Stimulated activated CD4-positive, alpha-beta T cell treated with anti-CD3 and anti-CD28 coated beads, Interleukin-4, amount 100 ng/mL, for 48 hours (primary cell): ENCODE measurements around the gene SMIM31.

Experiments
- DNase-seq, 2 donors: peaks; one replicate each; pipeline ENCODE4 v3.0.0-alpha.2; 2020; ENCODE audit warnings: low read depth in 2 of 2

Gene SMIM31

GRCh38 chr4:164783976-164784375 is 30.0 kb downstream of the SMIM31 start:
- DNase-seq: no peak

- DNase-seq: no peak
These were observed 35.1 kb downstream of the SMIM31 start for GRCh38 chr4:164789047-164789446.

- DNase-seq: no peak
These were observed 36.3 kb downstream of the SMIM31 start for GRCh38 chr4:164790249-164790648.

GRCh38 chr4:164799410-164799809 is 45.5 kb downstream of the SMIM31 start:
- DNase-seq: no peak

GRCh38 chr4:164800786-164801185 is 46.9 kb downstream of the SMIM31 start:
- no peak for DNase-seq

- no peak for DNase-seq
These were observed 48.5 kb downstream of the SMIM31 start for GRCh38 chr4:164802301-164802901.

- no peak for DNase-seq
These were observed 49.8 kb downstream of the SMIM31 start for GRCh38 chr4:164803702-164804101.

GRCh38 chr4:164807611-164808010 is 53.7 kb downstream of the SMIM31 start:
- DNase-seq: no peak

GRCh38 chr4:164813554-164813953 is 59.6 kb downstream of the SMIM31 start:
- DNase-seq: no peak

GRCh38 chr4:164815711-164816110 is 61.8 kb downstream of the SMIM31 start:
- no peak for DNase-seq

GRCh38 chr4:164819366-164819765 is 65.4 kb downstream of the SMIM31 start:
- DNase-seq: no peak

GRCh38 chr4:164821711-164822110 is 67.8 kb downstream of the SMIM31 start:
- no peak for DNase-seq

GRCh38 chr4:164824581-164824980 is 70.7 kb downstream of the SMIM31 start:
- no peak for DNase-seq

GRCh38 chr4:164828955-164829354 is 75.0 kb downstream of the SMIM31 start:
- no peak for DNase-seq

GRCh38 chr4:164846566-164846965 is 92.6 kb downstream of the SMIM31 start:
- no peak for DNase-seq

GRCh38 chr4:164847016-164847415 is 93.1 kb downstream of the SMIM31 start:
- no peak for DNase-seq

- no peak for DNase-seq
These were observed 94.2 kb downstream of the SMIM31 start for GRCh38 chr4:164847967-164848649.
